Muscle layer of colon (tissue), 2 donors: ENCODE results near the gene CEP68.

ENCODE experiments used
- H3K27ac ChIP-seq: one replicate; pipeline ENCODE4 v1.7.0; 2013; ENCODE audit warnings: low read depth, mild to moderate bottlenecking, low read length, moderate library complexity
- H3K27me3 ChIP-seq, 2 donors: one replicate each; pipeline ENCODE4 v1.7.0; 2013; ENCODE audit warnings: low read length in 2 of 2, mild to moderate bottlenecking in 2 of 2; ENCODE audit not compliant: insufficient read depth in 2 of 2, control insufficient read depth in 1 of 2
- H3K36me3 ChIP-seq: one replicate; pipeline ENCODE4 v1.7.0; 2013; ENCODE audit warnings: mild to moderate bottlenecking, low read length; ENCODE audit not compliant: insufficient read depth
- H3K4me1 ChIP-seq: one replicate; pipeline ENCODE4 v1.7.0; 2013; ENCODE audit warnings: mild to moderate bottlenecking, low read length; ENCODE audit not compliant: insufficient read depth
- H3K4me3 ChIP-seq, 2 donors: one replicate each; pipeline ENCODE4 v1.7.0; 2013; ENCODE audit warnings: low read length in 2 of 2, low read depth in 1 of 2, mild to moderate bottlenecking in 1 of 2, moderate library complexity in 1 of 2
- H3K9ac ChIP-seq: one replicate; pipeline ENCODE4 v1.7.0; 2013; ENCODE audit warnings: low read length
- H3K9me3 ChIP-seq: one replicate; pipeline ENCODE4 v1.7.0; 2013; ENCODE audit warnings: mild to moderate bottlenecking, low read length
- donor health status: abdominal sarcoma.
- donor health status: Adenocarcinoma of cecum.

CEP68 gene

DNA sequence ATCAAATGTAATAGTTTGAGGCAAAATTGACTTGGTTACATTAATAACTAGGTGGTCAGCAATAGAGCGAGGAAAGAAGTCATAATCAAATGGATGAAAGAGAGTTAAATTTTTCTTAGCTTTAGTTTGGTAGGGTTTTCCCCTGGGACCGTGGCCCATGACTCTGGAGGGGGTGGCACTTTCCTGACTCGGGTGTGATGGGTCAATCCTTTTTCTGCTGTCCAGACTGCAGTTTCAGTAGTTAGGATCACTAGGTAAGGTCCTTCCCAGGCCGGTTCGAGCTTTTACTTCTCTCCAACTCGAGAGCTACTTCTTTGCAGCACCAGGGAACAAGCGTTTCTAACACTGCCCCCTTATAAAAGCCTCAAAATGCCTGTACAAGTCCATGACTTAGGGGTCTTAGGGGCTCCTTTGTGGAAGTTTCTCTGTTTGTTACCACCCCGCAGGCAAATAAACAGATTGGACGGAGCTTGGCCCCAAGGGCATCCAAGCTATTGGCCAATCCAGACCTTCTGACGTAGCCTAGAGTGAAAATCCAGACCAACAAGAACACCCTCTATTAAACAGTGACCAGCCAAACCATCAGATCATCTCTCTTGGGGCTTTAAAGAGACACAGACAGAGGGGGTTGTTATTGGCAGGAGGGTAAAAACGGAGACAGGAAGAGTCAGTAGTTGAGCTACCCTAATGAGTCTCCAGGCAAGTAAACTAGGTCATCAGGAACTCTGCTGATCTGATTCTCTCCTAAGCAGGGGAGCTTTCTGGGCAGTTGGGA lies 9.4 kb upstream of the CEP68 start:
- no peaks in the 10 kb centered on the region for H3K9me3 ChIP-seq
- H3K4me1 ChIP-seq, result no peaks in the 10 kb centered on the region
- no peaks in the 10 kb centered on the region for H3K27me3 ChIP-seq
- H3K36me3 ChIP-seq, result no peaks in the 10 kb centered on the region
- H3K4me3 ChIP-seq, result no peak overlapping the region
- H3K27ac ChIP-seq, result no peak overlapping the region
- H3K9ac ChIP-seq, result no peak overlapping the region

DNA sequence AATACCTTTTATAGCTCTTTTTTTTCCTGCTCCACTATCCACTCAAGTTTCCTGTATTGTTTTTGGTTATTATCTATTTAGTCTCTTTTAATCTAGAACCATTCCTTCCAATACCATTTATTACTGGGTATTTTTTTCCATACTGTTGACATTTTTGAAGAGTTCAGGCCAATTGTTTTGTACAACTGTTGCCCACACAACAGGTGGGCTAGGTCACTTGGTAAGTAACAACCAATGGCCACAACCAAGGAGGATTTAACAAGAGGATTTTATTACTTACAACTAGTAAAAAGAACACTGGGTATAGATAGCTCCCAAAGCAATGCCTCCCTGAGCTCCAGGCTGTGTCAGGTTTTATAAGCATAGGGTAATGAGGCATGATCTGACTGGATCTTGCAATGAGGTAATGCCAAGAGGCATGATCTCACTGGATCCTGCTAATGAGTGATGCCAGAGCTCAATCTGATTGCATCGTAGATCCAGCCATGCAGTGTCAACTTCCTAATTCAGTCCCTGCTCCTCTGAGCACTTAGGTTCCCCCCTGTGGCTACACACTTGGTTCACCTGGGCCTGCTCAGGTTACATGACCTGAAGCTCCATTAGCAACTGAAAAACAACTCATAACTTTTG lies 7.1 kb upstream of the CEP68 start:
- no peaks in the 10 kb centered on the region for H3K27me3 ChIP-seq
- H3K4me1 ChIP-seq, result no peaks in the 10 kb centered on the region
- no peak overlapping the region for H3K4me3 ChIP-seq
- H3K36me3 ChIP-seq, result no peaks in the 10 kb centered on the region
- H3K27ac ChIP-seq, result no peak overlapping the region
- H3K9me3 ChIP-seq, result no peaks in the 10 kb centered on the region
- no peak overlapping the region for H3K9ac ChIP-seq

DNA sequence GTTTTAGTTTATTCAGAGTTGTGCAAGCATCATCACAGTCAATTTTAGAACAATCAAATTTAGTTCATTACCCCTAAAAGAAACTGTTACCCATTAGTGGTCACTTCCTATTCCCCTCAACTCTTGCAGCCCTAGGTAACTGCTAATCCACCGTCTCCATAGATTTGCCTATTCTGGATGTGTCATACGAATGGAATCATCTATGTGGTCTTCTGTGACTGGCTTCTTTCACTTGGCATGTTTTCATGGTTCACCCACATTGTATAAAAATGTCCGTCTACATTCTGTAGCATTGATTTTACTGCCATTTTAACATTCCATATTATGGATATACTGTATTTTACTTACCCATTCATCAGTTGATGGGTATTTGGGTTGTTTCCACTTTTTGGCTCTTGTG lies 5.3 kb upstream of the CEP68 start:
- H3K27ac ChIP-seq, result no peak overlapping the region

DNA sequence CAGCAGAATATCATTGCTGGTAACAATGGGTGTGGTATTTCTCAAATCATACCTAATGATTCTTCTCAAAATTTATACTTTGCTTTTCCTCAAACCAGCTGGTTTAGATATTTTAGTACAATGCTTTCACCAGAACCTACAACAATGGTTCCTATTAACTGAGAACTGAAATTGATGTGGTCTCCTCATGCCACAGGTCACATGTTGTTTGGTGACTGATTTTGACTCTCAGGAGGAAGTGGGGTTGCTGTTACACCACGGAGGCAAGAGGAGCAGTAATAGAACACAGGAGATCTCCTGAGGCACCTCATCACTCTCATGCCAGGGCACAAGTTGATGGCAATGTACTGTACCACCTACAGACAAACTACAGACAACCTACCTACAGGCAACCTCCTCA lies 3.0 kb upstream of the CEP68 start:
- Histone ChIP-seq H3K27ac (no peak overlapping the region), H3K27me3 (no peaks in the 10 kb centered on the region), H3K9ac (no peak overlapping the region), H3K36me3 (no peaks in the 10 kb centered on the region), H3K9me3 (no peaks in the 10 kb centered on the region), H3K4me1 (peaks cover 12% of the 10 kb centered on the region), H3K4me3 (no peak overlapping the region)

More for the DNA sequence above, 5.3 kb upstream of the CEP68 start:
- no peaks in the 10 kb centered on the region for H3K27me3 ChIP-seq
- H3K4me1 ChIP-seq, result no peaks in the 10 kb centered on the region
- H3K4me3 ChIP-seq, result no peak overlapping the region
- no peaks in the 10 kb centered on the region for H3K9me3 ChIP-seq
- no peaks in the 10 kb centered on the region for H3K36me3 ChIP-seq
- H3K9ac ChIP-seq, result no peak overlapping the region

DNA sequence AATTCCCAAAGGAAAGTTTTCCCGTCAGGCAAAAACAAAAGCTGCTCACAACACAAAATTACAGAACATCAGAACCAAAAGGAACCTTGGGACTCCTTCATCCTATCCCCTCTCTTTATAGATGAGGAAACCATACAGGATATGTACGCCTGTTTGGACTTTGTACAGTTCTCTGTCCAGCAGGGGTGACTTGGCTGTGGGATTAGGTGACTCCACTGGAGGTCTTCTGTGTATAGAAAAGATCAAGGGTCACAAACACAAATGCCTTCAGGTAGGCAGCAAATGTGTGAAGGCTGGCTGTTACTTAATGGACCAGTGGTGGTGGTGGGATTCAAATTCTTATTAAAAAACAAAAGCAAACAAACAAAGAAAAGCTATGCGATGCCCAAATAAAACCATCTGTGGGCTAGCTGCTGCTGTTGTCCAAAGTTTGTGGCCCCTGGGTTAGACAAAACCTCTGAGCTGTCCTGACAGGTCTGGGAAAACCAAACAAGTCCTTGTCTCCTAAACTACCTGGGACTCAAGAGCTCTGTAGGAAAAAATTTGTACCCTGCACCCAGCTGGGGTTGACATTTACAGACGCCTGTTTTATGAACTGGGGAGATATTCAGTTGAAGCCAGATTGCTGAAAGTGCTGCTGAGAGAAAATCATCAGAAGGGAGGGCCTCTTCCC lies 1.3 kb upstream of the CEP68 start:
- peaks cover 26% of the 10 kb centered on the region for H3K4me1 ChIP-seq
- no peaks in the 10 kb centered on the region for H3K36me3 ChIP-seq
- H3K9me3 ChIP-seq, result no peaks in the 10 kb centered on the region
- H3K27me3 ChIP-seq, result no peaks in the 10 kb centered on the region
- peak overlapping the region in 1 of 2 donors; percentile 77 for H3K4me3 ChIP-seq
- no peak overlapping the region for H3K9ac ChIP-seq
- H3K27ac ChIP-seq, result no peak overlapping the region

DNA sequence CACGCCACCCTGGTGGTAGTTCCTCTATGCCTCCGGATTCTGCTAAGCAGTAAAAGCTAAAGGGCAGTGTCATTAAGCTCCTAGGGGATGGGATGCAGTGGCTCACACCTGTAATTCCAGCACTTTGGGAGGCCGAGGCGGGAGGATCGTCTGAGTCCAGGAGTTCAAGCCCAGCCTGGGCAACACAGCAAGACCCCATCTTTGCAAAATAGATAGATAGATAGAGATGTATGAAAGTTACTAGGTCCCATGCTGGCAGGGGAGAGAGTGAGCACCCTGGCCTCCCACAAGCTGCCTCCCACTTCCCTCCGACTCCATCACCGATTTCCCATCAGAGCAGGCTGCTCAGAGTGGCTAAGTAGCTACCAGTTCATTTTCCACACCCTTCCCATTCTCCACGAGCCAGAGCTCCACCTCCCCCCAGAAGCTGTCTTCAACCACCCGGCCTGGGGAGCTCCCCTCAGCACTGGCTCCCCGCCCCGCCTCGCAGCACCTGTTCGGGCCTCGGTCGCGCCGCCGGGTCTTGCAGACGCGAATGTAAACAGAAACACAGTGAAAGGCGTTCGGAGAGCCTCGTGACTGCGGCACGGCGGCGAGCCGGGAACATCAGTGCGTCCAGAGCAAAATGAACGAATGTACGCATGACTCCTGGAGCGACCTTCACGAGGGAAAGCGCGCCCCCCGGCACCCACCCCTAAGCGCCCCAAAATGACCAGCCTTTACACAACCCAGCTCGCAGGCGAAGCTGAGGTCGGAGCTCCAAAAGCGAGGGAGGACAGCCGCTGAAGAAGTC lies 598 bp upstream of the CEP68 start:
- Histone ChIP-seq H3K36me3 (no peaks in the 10 kb centered on the region), H3K4me3 (peak overlapping the region; percentile 77 to 88), H3K9me3 (no peaks in the 10 kb centered on the region), H3K9ac (peak overlapping the region; percentile 22), H3K4me1 (peaks cover 26% of the 10 kb centered on the region), H3K27me3 (no peaks in the 10 kb centered on the region), H3K27ac (peak overlapping the region; percentile 64)

DNA sequence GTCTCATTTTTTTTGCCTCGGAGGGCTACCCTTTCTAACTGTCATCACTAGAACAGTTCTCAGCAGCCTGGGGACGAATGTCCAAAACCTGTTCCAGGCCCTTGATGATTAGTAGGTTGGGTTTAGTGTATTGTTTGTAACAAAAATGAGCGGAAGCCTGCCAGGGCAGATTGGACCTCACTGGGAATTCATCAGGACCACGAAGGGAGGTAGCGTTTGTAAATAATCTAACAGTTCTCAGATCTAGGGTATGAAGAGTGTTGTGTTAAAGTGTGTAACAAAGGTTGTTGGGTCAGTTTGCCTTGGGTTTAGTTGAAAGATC lies 799 bp downstream of the CEP68 start:
- H3K9me3 ChIP-seq, result no peaks in the 10 kb centered on the region
- H3K27ac ChIP-seq, result peak overlapping the region; percentile 64
- H3K4me3 ChIP-seq, result peak overlapping the region; percentile 77 to 88
- H3K9ac ChIP-seq, result peak overlapping the region; percentile 60
- H3K27me3 ChIP-seq, result no peaks in the 10 kb centered on the region
- no peaks in the 10 kb centered on the region for H3K36me3 ChIP-seq
- peaks cover 36% of the 10 kb centered on the region for H3K4me1 ChIP-seq

DNA sequence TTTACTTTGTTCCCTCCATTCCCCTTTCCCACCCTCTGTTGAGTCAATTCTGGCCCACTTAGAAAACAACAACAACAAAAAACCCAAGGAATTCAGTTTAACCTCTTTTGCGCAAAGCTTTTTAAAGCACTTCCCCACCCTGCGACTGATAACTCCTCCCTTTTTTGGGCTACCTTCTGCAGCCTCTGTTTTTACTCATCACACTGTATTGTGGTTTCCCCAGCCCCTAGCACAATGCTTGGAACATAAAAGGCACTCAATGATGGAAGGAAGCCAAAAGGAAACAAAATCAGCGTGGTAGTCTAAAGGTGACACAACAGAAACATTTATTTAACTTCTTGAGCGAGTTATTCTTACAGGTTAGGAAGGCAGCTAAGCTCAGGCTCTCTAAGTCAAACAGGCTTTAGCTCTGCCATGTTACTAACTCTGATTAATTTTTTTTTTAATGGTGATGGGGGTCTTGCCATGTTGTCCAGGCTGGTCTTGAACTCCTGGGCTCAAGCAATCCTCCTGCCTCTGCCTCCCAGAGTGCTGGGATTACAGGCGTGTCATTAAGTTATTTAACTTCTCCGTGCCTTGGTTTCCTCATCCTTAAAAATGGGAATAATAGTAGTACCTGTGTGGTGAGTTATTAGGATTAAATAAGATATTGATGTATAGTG lies 1.3 kb downstream of the CEP68 start:
- Histone ChIP-seq H3K27me3 (no peaks in the 10 kb centered on the region), H3K9ac (peak overlapping the region; percentile 60), H3K9me3 (no peaks in the 10 kb centered on the region), H3K27ac (peak overlapping the region; percentile 64), H3K4me1 (peaks cover 36% of the 10 kb centered on the region), H3K36me3 (no peaks in the 10 kb centered on the region), H3K4me3 (peak overlapping the region; percentile 77 to 88)

DNA sequence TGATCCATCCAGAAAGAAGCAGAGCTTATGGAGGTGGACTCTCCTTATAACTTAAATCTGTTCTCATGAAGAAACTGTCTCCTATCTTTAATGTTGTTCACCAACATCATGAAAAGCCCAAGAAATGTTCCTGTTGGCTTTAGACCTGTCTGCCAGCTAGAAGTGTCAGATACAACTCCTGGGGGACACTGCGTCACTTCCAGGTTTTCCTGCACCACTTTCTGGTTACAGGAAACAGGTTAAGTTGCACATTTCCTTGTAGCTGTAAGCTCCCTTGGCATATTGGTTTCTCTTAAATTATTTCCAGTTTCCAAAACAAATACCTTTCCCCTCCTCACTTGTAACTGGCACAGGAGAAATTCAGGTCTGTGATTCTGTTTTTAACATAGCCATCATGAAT lies 2.9 kb downstream of the CEP68 start:
- no peaks in the 10 kb centered on the region for H3K27me3 ChIP-seq
- H3K4me3 ChIP-seq, result no peak overlapping the region
- H3K4me1 ChIP-seq, result peaks cover 50% of the 10 kb centered on the region
- H3K9ac ChIP-seq, result no peak overlapping the region
- H3K9me3 ChIP-seq, result no peaks in the 10 kb centered on the region
- no peak overlapping the region for H3K27ac ChIP-seq
- H3K36me3 ChIP-seq, result no peaks in the 10 kb centered on the region

DNA sequence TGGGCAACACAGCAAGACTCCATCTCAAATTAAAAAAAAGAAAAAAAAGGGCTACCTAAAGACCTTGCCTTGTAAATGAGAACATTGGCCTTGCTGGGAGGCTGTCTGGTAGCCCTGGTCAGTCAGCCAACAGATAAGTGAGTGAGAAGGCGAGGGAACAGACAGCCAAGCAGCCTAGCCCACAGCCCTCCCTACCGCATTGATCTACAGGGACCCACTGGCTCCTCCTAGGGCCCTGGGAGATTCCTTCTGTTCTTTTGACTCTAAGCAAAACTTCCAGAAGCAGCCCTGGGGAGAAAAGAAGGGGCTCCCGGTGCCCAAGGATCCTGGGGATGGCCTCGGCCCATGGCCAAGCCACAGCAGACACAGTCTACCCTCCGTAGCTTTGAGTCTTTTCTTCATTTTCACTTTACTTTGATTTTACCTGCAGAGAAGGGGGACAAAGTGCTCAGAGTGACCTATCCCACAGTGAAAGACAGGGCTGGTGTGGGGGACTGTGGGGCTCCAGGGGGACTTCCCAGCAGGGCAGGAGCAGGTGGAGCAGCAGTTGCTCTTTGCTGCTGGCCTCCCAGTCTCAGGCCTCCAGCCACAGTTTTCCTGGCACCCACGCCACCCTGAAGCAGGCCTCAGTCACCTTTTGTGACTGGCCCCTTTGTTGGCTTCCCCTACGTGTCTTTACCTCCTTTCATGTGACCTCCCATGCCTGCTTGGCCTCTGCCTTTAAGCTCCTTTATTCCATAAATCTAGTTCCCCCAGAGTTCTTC lies 5.1 kb downstream of the CEP68 start:
- H3K9me3 ChIP-seq, result no peaks in the 10 kb centered on the region
- peaks cover 65% of the 10 kb centered on the region for H3K4me1 ChIP-seq
- H3K36me3 ChIP-seq, result no peaks in the 10 kb centered on the region
- H3K27ac ChIP-seq, result no peak overlapping the region
- H3K4me3 ChIP-seq, result no peak overlapping the region
- no peak overlapping the region for H3K9ac ChIP-seq
- H3K27me3 ChIP-seq, result no peaks in the 10 kb centered on the region
